CD4-positive, alpha-beta T cell treated with Interleukin-10 for 1 hour (primary cell): Measurements from ENCODE around the gene RPS19BP1.
"Not testable (repeated sequence)": the region's sequence is repeated elsewhere in the genome, so short reads cannot be mapped to it uniquely, and the experiment has no call there.

Experiments used
- DNase-seq: peaks from one replicate; pipeline ENCODE4 v3.0.0-alpha.2; 2020

RPS19BP1 gene

GRCh38 chr22:39510529-39511149 is 21.9 kb downstream of the RPS19BP1 start:
- no peak for DNase-seq

GRCh38 chr22:39508393-39508792 is 24.2 kb downstream of the RPS19BP1 start:
- no peak for DNase-seq

GRCh38 chr22:39507021-39507420 is 25.5 kb downstream of the RPS19BP1 start:
- DNase-seq, result not testable (repeated sequence)

GRCh38 chr22:39504071-39504470 is 28.5 kb downstream of the RPS19BP1 start:
- DNase-seq, result no peak

- DNase-seq, result no peak
These were observed 28.9 kb downstream of the RPS19BP1 start for GRCh38 chr22:39503630-39504029.

GRCh38 chr22:39502789-39503409 is 29.6 kb downstream of the RPS19BP1 start:
- DNase-seq, result no peak

- DNase-seq, result peak; percentile 93
These were observed 30.3 kb downstream of the RPS19BP1 start, which contains the start of gene MIEF1 for GRCh38 chr22:39502109-39502788. Gene MIEF1, plus strand, starts transcription at chr22:39502290. Its CDS starts 9,005 bp downstream, at chr22:39511295.

GRCh38 chr22:39501644-39502108 is 30.9 kb downstream of the RPS19BP1 start:
- DNase-seq, result no peak

GRCh38 chr22:39500101-39500500 is 32.4 kb downstream of the RPS19BP1 start:
- DNase-seq, result no peak

GRCh38 chr22:39498802-39499201 is 33.7 kb downstream of the RPS19BP1 start:
- DNase-seq, result no peak

- DNase-seq, result no peak
These were observed 34.2 kb downstream of the RPS19BP1 start for GRCh38 chr22:39498368-39498767.

- no peak for DNase-seq
These were observed 35.1 kb downstream of the RPS19BP1 start for GRCh38 chr22:39497429-39497828.

GRCh38 chr22:39496131-39496838 is 36.3 kb downstream of the RPS19BP1 start:
- peak; percentile 61 for DNase-seq

GRCh38 chr22:39494471-39495120 is 38.0 kb downstream of the RPS19BP1 start:
- no peak for DNase-seq

- DNase-seq, result no peak
These were observed 38.8 kb downstream of the RPS19BP1 start for GRCh38 chr22:39493759-39494158.

- DNase-seq, result no peak
These were observed 40.4 kb downstream of the RPS19BP1 start for GRCh38 chr22:39492186-39492585.

- no peak for DNase-seq
These were observed 40.9 kb downstream of the RPS19BP1 start for GRCh38 chr22:39491696-39492095.

- no peak for DNase-seq
These were observed 41.4 kb downstream of the RPS19BP1 start for GRCh38 chr22:39490966-39491680.

GRCh38 chr22:39490135-39490798 is 42.3 kb downstream of the RPS19BP1 start:
- peak; percentile 90 for DNase-seq

- no peak for DNase-seq
These were observed 43.2 kb downstream of the RPS19BP1 start for GRCh38 chr22:39489094-39490068.
